HCT116 (cell line): ENCODE results near the gene RFWD3. TPM values are rescaled to one million over a fixed set of nuclear protein-coding genes. Genes with fewer than 3 reads are reported as not detected.

Source experiments
- ATAC-seq: fragments of 200-7000 bp; cut with Tn5 transposase; 2 replicates; pipeline ENCODE4 v1.9.1; 2020; ENCODE audit warnings: mild to moderate bottlenecking, moderate library complexity
- BruUV-seq: library from RNA; stranded (reverse); fragments of 400-500 nt; replicated peaks from 2 replicates; lab custom pipeline; 2021; lab: Mats Ljungman, UMichigan
- CTCF ChIA-PET: fragments of 300-600 bp; sonication (Branson Sonifier 250); formaldehyde crosslinking; loops from one replicate; lab custom pipeline; 2021; ENCODE audit warnings: antibody characterized with exemption; lab: Charles Lee
- POLR2A ChIA-PET: fragments of 300-600, 350-600 bp; sonication (Branson Sonifier 250); formaldehyde crosslinking; loops from one replicate; lab custom pipeline; 2021; ENCODE audit warnings: antibody characterized with exemption; lab: Charles Lee
- RAD21 ChIA-PET, 2 experiments: fragments of 300-600 bp; sonication (Branson Sonifier 250); formaldehyde crosslinking; loops; one replicate each; lab custom pipeline; 2023; ENCODE audit warnings: low total read pairs in 2 of 2; ENCODE audit not compliant: uncharacterized antibody in 2 of 2, unreplicated experiment in 2 of 2, low non-redundant PET in 1 of 2; lab: Charles Lee
- DNase-seq: peaks from one replicate; pipeline ENCODE4 v3.0.0-alpha.2; 2010; ENCODE audit warnings: low read depth, low spot score
- H2AFZ ChIP-seq: fragments of 200-600 bp; shearing (Covaris generic), sonication (generic); 2 replicates; pipeline ENCODE4 v1.6.1; 2017; ENCODE audit warnings: low read depth, mixed run types, mixed read lengths, antibody characterized with exemption, low read length; ENCODE audit not compliant: poor library complexity, severe bottlenecking
- H3K27ac ChIP-seq: 2 replicates; pipeline ENCODE4 v1.5.1; 2012; ENCODE audit warnings: low read depth, low read length
- H3K27me3 ChIP-seq: fragments of 200-600 bp; sonication (generic); 2 replicates; pipeline ENCODE4 v1.6.1; 2016; ENCODE audit warnings: mixed run types, low read length, mixed read lengths; ENCODE audit not compliant: insufficient read depth
- H3K36me3 ChIP-seq, 2 experiments: fragments of 200-500 bp in 1 of 2; fragments of 200-600 bp in 1 of 2; sonication (Bioruptor generic) in 1 of 2; sonication (generic) in 1 of 2; 2 replicates each; pipeline versions ENCODE4 v1.5.1 to v1.6.1; 2014 to 2016; ENCODE audit warnings: low read length in 2 of 2, inconsistent platforms in 1 of 2, mixed read lengths in 1 of 2, mixed run types in 1 of 2; ENCODE audit not compliant: insufficient read depth in 2 of 2, control insufficient read depth in 1 of 2
- H3K4me1 ChIP-seq, 2 experiments: fragments of 200-600 bp in 1 of 2; sonication (generic) in 1 of 2; 2 replicates each; pipeline versions ENCODE4 v1.5.1 to v1.6.1; 2012 to 2017; ENCODE audit warnings: low read length in 2 of 2, inconsistent platforms in 1 of 2, mild to moderate bottlenecking in 1 of 2, mixed read lengths in 1 of 2, mixed run types in 1 of 2, moderate library complexity in 1 of 2; ENCODE audit not compliant: insufficient read depth in 2 of 2, control insufficient read depth in 1 of 2
- H3K4me2 ChIP-seq: fragments of 200-600 bp; sonication (generic); 2 replicates; pipeline ENCODE4 v1.6.1; 2017; ENCODE audit warnings: mixed run types, low read length, mixed read lengths
- H3K4me3 ChIP-seq, 2 experiments: fragments of 200-600 bp in 1 of 2; sonication (generic) in 1 of 2; replicated peaks in 1 of 2; 2 replicates each; pipeline ENCODE4 v1.5.1; 2011 to 2016; ENCODE audit warnings: low read length in 2 of 2, control low read depth in 1 of 2, low read depth in 1 of 2, mild to moderate bottlenecking in 1 of 2, mixed read lengths in 1 of 2, mixed run types in 1 of 2
- H3K79me2 ChIP-seq: fragments of 200-600 bp; sonication (generic); 2 replicates; pipeline ENCODE4 v1.6.1; 2017; ENCODE audit warnings: mild to moderate bottlenecking, mixed run types, low read length, moderate library complexity, mixed read lengths; ENCODE audit not compliant: insufficient read depth
- H3K9ac ChIP-seq: fragments of 200-600 bp; sonication (generic); 2 replicates; pipeline ENCODE4 v1.6.1; 2016; ENCODE audit warnings: low read length, mixed read lengths
- H3K9me2 ChIP-seq: fragments of 200-600 bp; sonication (generic), shearing (Covaris generic); 2 replicates; pipeline ENCODE4 v1.6.1; 2017; ENCODE audit warnings: mixed run types, mild to moderate bottlenecking, moderate library complexity; ENCODE audit not compliant: insufficient read depth
- H3K9me3 ChIP-seq, 2 experiments: fragments of 200-500 bp in 1 of 2; fragments of 200-600 bp in 1 of 2; sonication (Bioruptor generic) in 1 of 2; sonication (generic) in 1 of 2; 2 replicates each; pipeline ENCODE4 v1.6.1; 2014 to 2017; ENCODE audit warnings: low read length in 2 of 2, mixed read lengths in 2 of 2, inconsistent platforms in 1 of 2, low read depth in 1 of 2, mild to moderate bottlenecking in 1 of 2, mixed run types in 1 of 2, moderate library complexity in 1 of 2; ENCODE audit not compliant: control insufficient read depth in 1 of 2, insufficient read depth in 1 of 2
- H4K20me1 ChIP-seq: fragments of 200-600 bp; sonication (generic), shearing (Covaris generic); 2 replicates; pipeline ENCODE4 v1.6.1; 2017; ENCODE audit warnings: mixed run types, mild to moderate bottlenecking, moderate library complexity; ENCODE audit not compliant: insufficient read depth
- ATF3 ChIP-seq: IDR thresholded peaks from 2 replicates; pipeline ENCODE4 v1.6.1; 2012
- CEBPB ChIP-seq: IDR thresholded peaks from 2 replicates; pipeline ENCODE4 v1.6.1; 2012; ENCODE audit warnings: low read depth
- CTCF ChIP-seq, 3 experiments: fragments of 200-600 bp in 1 of 3; sonication (generic) in 1 of 3; IDR thresholded peaks in 2 of 3; conservative IDR thresholded peaks in 1 of 3; 2 replicates each; pipeline ENCODE4 v1.5.1; 2012 to 2017; ENCODE audit warnings: low read depth in 2 of 3, low read length in 2 of 3, antibody characterized with exemption in 1 of 3, borderline replicate concordance in 1 of 3, control low read depth in 1 of 3, mild to moderate bottlenecking in 1 of 3, mixed read lengths in 1 of 3, mixed run types in 1 of 3, moderate library complexity in 1 of 3; ENCODE audit not compliant: insufficient read depth in 1 of 3
- EGR1 ChIP-seq: IDR thresholded peaks from 2 replicates; pipeline ENCODE4 v1.6.1; 2012; ENCODE audit warnings: low read depth
- ELF1 ChIP-seq: IDR thresholded peaks from 2 replicates; pipeline ENCODE4 v1.6.1; 2012; ENCODE audit warnings: low read depth, borderline replicate concordance
- EZH2 ChIP-seq: fragments of 200-600 bp; sonication (generic); IDR thresholded peaks from 2 replicates; pipeline ENCODE4 v1.6.1; 2017; ENCODE audit warnings: antibody characterized with exemption, mixed run types
- FOSL1 ChIP-seq: IDR thresholded peaks from 2 replicates; pipeline ENCODE4 v1.6.1; 2012; ENCODE audit warnings: low read depth
- JUND ChIP-seq: IDR thresholded peaks from 2 replicates; pipeline ENCODE4 v1.6.1; 2012
- MAX ChIP-seq: IDR thresholded peaks from 2 replicates; pipeline ENCODE4 v1.6.1; 2012
- POLR2A ChIP-seq: IDR thresholded peaks from 2 replicates; pipeline ENCODE4 v1.7.0; 2011; ENCODE audit warnings: borderline replicate concordance; ENCODE audit not compliant: insufficient read depth, insufficient read length; ENCODE audit errors: extremely low read depth
- POLR2AphosphoS5 ChIP-seq: IDR thresholded peaks from 2 replicates; pipeline ENCODE4 v1.6.1; 2011; ENCODE audit warnings: mild to moderate bottlenecking, low read depth, low read length, moderate library complexity
- REST ChIP-seq: IDR thresholded peaks from 2 replicates; pipeline ENCODE4 v1.6.1; 2012; ENCODE audit warnings: low read depth
- SIN3A ChIP-seq: IDR thresholded peaks from 2 replicates; pipeline ENCODE4 v1.6.1; 2012; ENCODE audit warnings: low read depth
- SP1 ChIP-seq: IDR thresholded peaks from 2 replicates; pipeline ENCODE4 v1.6.1; 2012; ENCODE audit warnings: low read depth
- SRF ChIP-seq: IDR thresholded peaks from 2 replicates; pipeline ENCODE4 v1.6.1; 2012; ENCODE audit warnings: low read depth
- TCF7L2 ChIP-seq: IDR thresholded peaks from 2 replicates; pipeline ENCODE4 v1.7.0; 2011; ENCODE audit warnings: borderline replicate concordance, inconsistent platforms; ENCODE audit not compliant: insufficient read depth, insufficient read length; ENCODE audit errors: extremely low read depth
- ZNF274 ChIP-seq: fragments of 200-500 bp; sonication (Bioruptor generic); IDR thresholded peaks from 2 replicates; pipeline ENCODE4 v1.6.1; 2014; ENCODE audit warnings: mild to moderate bottlenecking, low read depth, low read length, inconsistent platforms
- intact Hi-C: fragments of 100-400 bp; cut with micrococcal nuclease; formaldehyde crosslinking; loops from 2 replicates; pipeline ENCODE4 v1.10.0; 2022
- total RNA-seq: library from RNA; stranded (reverse); gene quantifications from one replicate; pipeline ENCODE4 v1.2.1, GENCODE V29; 2021; ENCODE audit not compliant: unreplicated experiment

RFWD3 gene
- total RNA-seq, 1 experiment from 2014 or later = 83.6 TPM

DNA sequence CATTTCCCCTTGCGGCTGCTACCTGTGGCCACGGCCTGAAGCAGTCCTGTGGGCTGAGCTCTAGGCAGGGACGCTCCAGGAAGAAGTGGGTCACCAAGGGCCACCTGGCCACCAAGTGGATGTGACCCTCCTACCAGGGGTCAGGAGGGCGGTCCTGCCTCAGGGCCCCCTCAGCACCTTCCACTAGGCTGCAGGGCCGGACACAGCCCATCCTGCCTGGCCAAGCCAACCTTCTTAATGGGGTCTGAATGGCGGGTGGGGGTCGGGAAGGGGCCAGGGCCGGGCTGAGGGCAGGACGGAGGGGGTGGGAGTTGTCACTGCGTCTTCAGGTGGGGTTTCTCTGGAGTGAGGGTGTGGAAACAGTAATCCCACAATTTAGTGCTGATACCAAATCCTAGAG, 47.2 kb upstream of the RFWD3 start:
- H3K36me3 ChIP-seq = no peaks in the 10 kb centered on the region
- no peaks in the 10 kb centered on the region for H3K27me3 ChIP-seq
- TF ChIP-seq SP1 (no peak), REST (no peak), JUND (no peak), FOSL1 (no peak), EZH2 (no peak), POLR2A (no peak), POLR2AphosphoS5 (no peak), EGR1 (no peak), ELF1 (no peak), TCF7L2 (no peak), SRF (no peak), CEBPB (no peak), CTCF (IDR thresholded peaks at IDR 0.05 in 2 of 3, conservative IDR thresholded peaks at IDR 0.05 in 1 of 3; ENCODE audit: borderline replicate concordance in 1 of 3, insufficient read depth in 1 of 3, low read depth in 2 of 3, low read length in 2 of 3) (no peak), ATF3 (no peak), SIN3A (no peak), ZNF274 (no peak), MAX (no peak)
- no peaks in the 10 kb centered on the region for H3K9me2 ChIP-seq
- DNase-seq (no peak), ATAC-seq (no peak)
- intact Hi-C loops = no loop called here
- H4K20me1 ChIP-seq = no peaks in the 10 kb centered on the region
- ChIA-PET CTCF (no interaction called here), POLR2A (no interaction called here), RAD21 (interaction anchor here in 1 of 2 experiments (1.4 kb wide), 1 partner anchor 149 kb away, joined by 3 read pairs; no protein-coding TSS in a partner anchor)
- H3K4me1 ChIP-seq = peaks cover 0 to 7% of the 10 kb centered on the region in 2 experiments; a peak in 1 of 4 replicates
- BruUV-seq = no TSS peak
- no peak overlapping the region for H3K4me3 ChIP-seq
- no peaks in the 10 kb centered on the region for H3K9me3 ChIP-seq
- H2AFZ ChIP-seq = no peak overlapping the region
- H3K79me2 ChIP-seq = no peaks in the 10 kb centered on the region
- no peak overlapping the region for H3K9ac ChIP-seq
- no peak overlapping the region for H3K4me2 ChIP-seq
- H3K27ac ChIP-seq = no peak overlapping the region
